Liver (tissue), 9 donors: Measurements from ENCODE around the gene INSR. TPM values are rescaled to one million over a fixed set of nuclear protein-coding genes. Genes with fewer than 3 reads are reported as not detected.

Experiments used
- DNase-seq: peaks from one replicate; pipeline ENCODE4 v3.0.0-alpha.2; 2017; ENCODE audit warnings: low spot score
- H3K27ac ChIP-seq, 2 donors: one replicate each; pipeline ENCODE4 v1.7.0; 2013; ENCODE audit warnings: inconsistent platforms in 2 of 2, low read length in 2 of 2, control low read depth in 1 of 2, low read depth in 1 of 2, mild to moderate bottlenecking in 1 of 2
- H3K27me3 ChIP-seq, 4 donors: one replicate each; pipeline versions ENCODE4 v1.6.1 to v1.7.0; 2013; ENCODE audit warnings: low read length in 3 of 4, inconsistent platforms in 1 of 4, mild to moderate bottlenecking in 1 of 4, moderate library complexity in 1 of 4; ENCODE audit not compliant: control insufficient read depth in 4 of 4, insufficient read depth in 4 of 4
- H3K36me3 ChIP-seq, 4 donors: one replicate each; pipeline versions ENCODE4 v1.6.1 to v1.7.0; 2013; ENCODE audit warnings: low read length in 3 of 4, mild to moderate bottlenecking in 3 of 4, low read depth in 1 of 4, moderate library complexity in 1 of 4; ENCODE audit not compliant: control insufficient read depth in 4 of 4, insufficient read depth in 3 of 4
- H3K4me1 ChIP-seq, 4 donors: one replicate each; pipeline versions ENCODE4 v1.6.1 to v1.7.0; 2013; ENCODE audit warnings: low read length in 3 of 4, mild to moderate bottlenecking in 3 of 4, moderate library complexity in 1 of 4; ENCODE audit not compliant: control insufficient read depth in 4 of 4, insufficient read depth in 4 of 4
- H3K4me3 ChIP-seq, 3 donors: one replicate each; pipeline versions ENCODE4 v1.6.1 to v1.7.0; 2013; ENCODE audit warnings: low read length in 3 of 3, control low read depth in 1 of 3, low read depth in 1 of 3, mild to moderate bottlenecking in 1 of 3
- H3K9ac ChIP-seq, 2 donors: one replicate each; pipeline ENCODE4 v1.7.0; 2013; ENCODE audit warnings: low read length in 2 of 2, mild to moderate bottlenecking in 2 of 2, moderate library complexity in 2 of 2, control low read depth in 1 of 2, low read depth in 1 of 2
- H3K9me3 ChIP-seq, 4 donors: one replicate each; pipeline versions ENCODE4 v1.6.1 to v1.7.0; 2013; ENCODE audit warnings: low read length in 3 of 4; ENCODE audit not compliant: control insufficient read depth in 4 of 4
- ATF3 ChIP-seq: IDR thresholded peaks from 2 replicates; pipeline ENCODE4 v1.6.1; 2016; ENCODE audit warnings: antibody characterized with exemption
- CTCF ChIP-seq: fragments of 150-350 bp; IDR thresholded peaks from 2 replicates; pipeline ENCODE4 v1.5.1; 2017; ENCODE audit warnings: improper control_type of control experiment, low read depth, low read length; ENCODE audit not compliant: missing input control
- EGR1 ChIP-seq, 2 donors: IDR thresholded peaks; 2 replicates each; pipeline ENCODE4 v1.6.1; 2016 to 2018; ENCODE audit warnings: antibody characterized with exemption in 2 of 2, low read depth in 2 of 2
- FOXA2 ChIP-seq: IDR thresholded peaks from 2 replicates; pipeline ENCODE4 v1.6.1; 2016; ENCODE audit warnings: antibody characterized with exemption
- HNF4A ChIP-seq, 2 donors: conservative IDR thresholded peaks; 2 replicates each; pipeline ENCODE4 v1.6.1; 2016; ENCODE audit warnings: antibody characterized with exemption in 2 of 2, mild to moderate bottlenecking in 2 of 2
- HNF4G ChIP-seq: IDR thresholded peaks from 2 replicates; pipeline ENCODE4 v1.6.1; 2016; ENCODE audit warnings: antibody characterized with exemption
- JUND ChIP-seq, 2 donors: IDR thresholded peaks; 2 replicates each; pipeline ENCODE4 v1.6.1; 2016; ENCODE audit warnings: antibody characterized with exemption in 2 of 2
- MAX ChIP-seq: IDR thresholded peaks from 2 replicates; pipeline ENCODE4 v1.6.1; 2016; ENCODE audit warnings: antibody characterized with exemption
- NR2F2 ChIP-seq: IDR thresholded peaks from 2 replicates; pipeline ENCODE4 v1.6.1; 2016; ENCODE audit warnings: antibody characterized with exemption
- RAD21 ChIP-seq, 2 donors: IDR thresholded peaks; 2 replicates each; pipeline ENCODE4 v1.6.1; 2016; ENCODE audit warnings: antibody characterized with exemption in 2 of 2, mild to moderate bottlenecking in 2 of 2
- REST ChIP-seq: IDR thresholded peaks from 2 replicates; pipeline ENCODE4 v1.6.1; 2016; ENCODE audit warnings: antibody characterized with exemption, mild to moderate bottlenecking
- SP1 ChIP-seq: IDR thresholded peaks from 2 replicates; pipeline ENCODE4 v1.6.1; 2018; ENCODE audit warnings: antibody characterized with exemption, mild to moderate bottlenecking
- TAF1 ChIP-seq: conservative IDR thresholded peaks from 2 replicates; pipeline ENCODE4 v1.6.1; 2016; ENCODE audit warnings: antibody characterized with exemption, mild to moderate bottlenecking
- YY1 ChIP-seq: IDR thresholded peaks from 2 replicates; pipeline ENCODE4 v1.6.1; 2016; ENCODE audit warnings: antibody characterized with exemption, mild to moderate bottlenecking
- ZBTB33 ChIP-seq: IDR thresholded peaks from 2 replicates; pipeline ENCODE4 v1.6.1; 2016; ENCODE audit warnings: antibody characterized with exemption
- WGBS: extraction: QIAGEN DNeasy Blood & Tissue Kit; methylation state at CpG from one replicate; pipeline ENCODE4 v1.1.7; 2013; 5-methylcytosine and 5-hydroxymethylcytosine counted together
- polyA plus RNA-seq, 2 donors: library from polyadenylated mRNA; stranded (reverse) in 1 of 2; unstranded in 1 of 2; fragments of 200-250 nt in 1 of 2; fragments of >200 nt in 1 of 2; fragmentation: Nextera tagmentation in 1 of 2; extraction: Ambion mirVana in 1 of 2; gene quantifications; one replicate each; pipeline versions ENCODE4 v1.2.1 to v1.2.3, GENCODE V29; 2013 to 2015
- total RNA-seq, 2 donors: library from RNA; depleted of rRNA; stranded (reverse); fragments of >200 nt; gene quantifications; one replicate each; pipeline ENCODE4 v1.2.3, GENCODE V29; 2014
- donor health status: healthy.
- donor health status: healthy.
- donor health status: healthy.
- donor health status: healthy.
- donor health status: healthy.

Gene INSR
- total and polyA plus RNA-seq, 4 donors = 16.5 to 97.5 (median 50.8) TPM

GRCh38 chr19:7230826-7231225 is 63.4 kb downstream of the INSR start:
- no peak for DNase-seq
- TF ChIP-seq REST (no peak), NR2F2 (no peak)
- Histone ChIP-seq H3K36me3 (peaks cover 0 to 3% (median 0%) of the 10 kb centered on the region in 4 donors), H3K9me3 (no peaks in the 10 kb centered on the region), H3K4me3 (no peak overlapping the region), H3K27me3 (no peaks in the 10 kb centered on the region), H3K9ac (no peak overlapping the region), H3K4me1 (peaks cover 0 to 2% (median 0%) of the 10 kb centered on the region in 4 donors), H3K27ac (no peak overlapping the region)
- 78% methylated on average over 9 of the region's 9 CpGs for whole genome bisulfite sequencing

- no peak for DNase-seq
- Histone ChIP-seq H3K4me3 (no peak overlapping the region), H3K36me3 (peaks cover 0 to 3% (median 0%) of the 10 kb centered on the region in 4 donors), H3K9ac (no peak overlapping the region), H3K27me3 (no peaks in the 10 kb centered on the region), H3K4me1 (peaks cover 0 to 6% (median 4%) of the 10 kb centered on the region in 4 donors), H3K27ac (no peak overlapping the region), H3K9me3 (no peaks in the 10 kb centered on the region)
- TF ChIP-seq HNF4G = no peak
- TF ChIP-seq ZBTB33 = no peak
- no peak for TF ChIP-seq RAD21 (IDR thresholded peaks at IDR 0.05)
- TF ChIP-seq REST = no peak
- no peak for TF ChIP-seq TAF1
- no peak for TF ChIP-seq EGR1 (IDR thresholded peaks at IDR 0.05; ENCODE audit: low read depth in 2 of 2)
- no peak for TF ChIP-seq ATF3
- TF ChIP-seq MAX = no peak
- no peak for TF ChIP-seq YY1
- no peak for TF ChIP-seq CTCF
- TF ChIP-seq HNF4A (conservative IDR thresholded peaks at IDR 0.05) = no peak
- TF ChIP-seq FOXA2 = no peak
- TF ChIP-seq JUND (IDR thresholded peaks at IDR 0.05) = no peak
- TF ChIP-seq SP1 = no peak
- WGBS = 96% methylated on average over 5 of the region's 5 CpGs
Measured at GRCh38 chr19:7229735-7230134, 64.5 kb downstream of the INSR start.
